Measurements from ENCODE around the gene PIGL.

- TF ChIP-seq, protein P1, sequence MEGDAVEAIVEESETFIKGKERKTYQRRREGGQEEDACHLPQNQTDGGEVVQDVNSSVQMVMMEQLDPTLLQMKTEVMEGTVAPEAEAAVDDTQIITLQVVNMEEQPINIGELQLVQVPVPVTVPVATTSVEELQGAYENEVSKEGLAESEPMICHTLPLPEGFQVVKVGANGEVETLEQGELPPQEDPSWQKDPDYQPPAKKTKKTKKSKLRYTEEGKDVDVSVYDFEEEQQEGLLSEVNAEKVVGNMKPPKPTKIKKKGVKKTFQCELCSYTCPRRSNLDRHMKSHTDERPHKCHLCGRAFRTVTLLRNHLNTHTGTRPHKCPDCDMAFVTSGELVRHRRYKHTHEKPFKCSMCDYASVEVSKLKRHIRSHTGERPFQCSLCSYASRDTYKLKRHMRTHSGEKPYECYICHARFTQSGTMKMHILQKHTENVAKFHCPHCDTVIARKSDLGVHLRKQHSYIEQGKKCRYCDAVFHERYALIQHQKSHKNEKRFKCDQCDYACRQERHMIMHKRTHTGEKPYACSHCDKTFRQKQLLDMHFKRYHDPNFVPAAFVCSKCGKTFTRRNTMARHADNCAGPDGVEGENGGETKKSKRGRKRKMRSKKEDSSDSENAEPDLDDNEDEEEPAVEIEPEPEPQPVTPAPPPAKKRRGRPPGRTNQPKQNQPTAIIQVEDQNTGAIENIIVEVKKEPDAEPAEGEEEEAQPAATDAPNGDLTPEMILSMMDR (IDR thresholded peaks at IDR 0.05 in 8 of 11, conservative IDR thresholded peaks at IDR 0.05 in 3 of 11) = no peak
- TF ChIP-seq POLR2AphosphoS5 (IDR thresholded peaks at IDR 0.05) = no peak
These were observed 19.7 kb upstream of the PIGL start for GRCh38 chr17:16197276-16197675.

Data from spleen (tissue), 7 donors.